ENCODE results near the gene PHTF2.

Gene PHTF2

GRCh38 chr7:77878500-77878899 is 79.9 kb downstream of the PHTF2 start:
- WGBS (ENCODE audit: extremely low coverage, insufficient coverage, insufficient read length): no CpG with 5 or more reads among the region's 1 CpG
- Histone ChIP-seq H3K27me3 (ENCODE audit: insufficient read depth, low read length) (no peaks in the 10 kb centered on the region), H2BK5ac (ENCODE audit: low read depth, low read length, poor library complexity) (no peak overlapping the region), H2BK12ac (ENCODE audit: low read length) (no peak overlapping the region), H4K12ac (ENCODE audit: low read depth, low read length) (no peak overlapping the region), H3K27ac (ENCODE audit: low read depth, low read length) (peak overlapping the region; percentile 54), H3K4ac (ENCODE audit: low read depth, low read length) (no peak overlapping the region), H2BK120ac (ENCODE audit: insufficient read depth, low read length, poor library complexity) (no peak overlapping the region), H3K79me2 (ENCODE audit: control insufficient read depth, insufficient read depth, low read length, poor library complexity) (no peaks in the 10 kb centered on the region), H4K91ac (ENCODE audit: low read depth, low read length) (no peak overlapping the region), H3K4me3 (ENCODE audit: low read depth, low read length) (no peak overlapping the region), H3K4me1 (ENCODE audit: control insufficient read depth in 1 of 2, insufficient read depth in 2 of 2, low read length in 2 of 2) (peaks cover 1 to 10% of the 10 kb centered on the region in 2 experiments), H3K23ac (ENCODE audit: low read length) (no peak overlapping the region), H2AFZ (ENCODE audit: insufficient read depth, low read length, poor library complexity) (no peak overlapping the region), H3K9me3 (ENCODE audit: insufficient read depth, low read depth, low read length) (no peaks in the 10 kb centered on the region), H3K18ac (ENCODE audit: low read length) (no peak overlapping the region), H3K36me3 (ENCODE audit: control insufficient read depth in 1 of 2, insufficient read depth in 2 of 2, low read length in 2 of 2) (no peaks in the 10 kb centered on the region), H3K14ac (ENCODE audit: low read length) (no peak overlapping the region), H3K79me1 (ENCODE audit: low read length) (peaks cover 11% of the 10 kb centered on the region), H4K8ac (ENCODE audit: low read depth, low read length) (no peak overlapping the region), H3K4me2 (ENCODE audit: low read length) (no peak overlapping the region), H3K9ac (ENCODE audit: low read length) (no peak overlapping the region), H2AK5ac (ENCODE audit: low read length) (no peak overlapping the region)
- no peak for DNase-seq

DNA sequence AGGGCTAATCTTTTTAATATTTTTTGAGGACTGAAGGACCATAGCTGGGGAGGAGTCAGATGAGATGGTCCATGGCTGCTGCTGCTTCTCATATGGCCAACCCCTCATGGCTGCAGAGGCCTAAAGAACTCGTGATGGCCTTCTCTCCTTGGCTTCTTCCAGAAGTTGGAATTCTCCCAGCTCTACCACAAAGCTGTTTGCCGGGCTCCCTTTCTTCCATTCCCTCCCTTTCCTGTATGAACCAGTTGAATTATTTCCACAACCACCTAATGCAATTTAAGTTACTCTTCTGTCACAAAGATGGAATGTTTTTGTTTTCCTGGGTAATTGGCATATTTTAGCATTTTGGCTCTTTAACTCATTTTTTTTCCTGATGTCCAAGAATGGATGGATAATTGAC is 80.7 kb downstream of the PHTF2 start:
- Histone ChIP-seq H4K8ac (ENCODE audit: low read depth, low read length) (no peak overlapping the region), H3K4me3 (ENCODE audit: low read depth, low read length) (no peak overlapping the region), H4K12ac (ENCODE audit: low read depth, low read length) (no peak overlapping the region), H2AK5ac (ENCODE audit: low read length) (peak overlapping the region; percentile 64), H2AFZ (ENCODE audit: insufficient read depth, low read length, poor library complexity) (no peak overlapping the region), H3K9me3 (ENCODE audit: insufficient read depth, low read depth, low read length) (no peaks in the 10 kb centered on the region), H3K4ac (ENCODE audit: low read depth, low read length) (no peak overlapping the region), H3K4me2 (ENCODE audit: low read length) (no peak overlapping the region), H2BK12ac (ENCODE audit: low read length) (peak overlapping the region; percentile 80), H3K23ac (ENCODE audit: low read length) (no peak overlapping the region), H3K79me2 (ENCODE audit: control insufficient read depth, insufficient read depth, low read length, poor library complexity) (no peaks in the 10 kb centered on the region), H3K4me1 (ENCODE audit: control insufficient read depth in 1 of 2, insufficient read depth in 2 of 2, low read length in 2 of 2) (peaks cover 0 to 8% of the 10 kb centered on the region in 2 experiments), H3K14ac (ENCODE audit: low read length) (peak overlapping the region; percentile 93), H2BK120ac (ENCODE audit: insufficient read depth, low read length, poor library complexity) (peak overlapping the region; percentile 58), H3K79me1 (ENCODE audit: low read length) (peaks cover 11% of the 10 kb centered on the region), H3K27ac (ENCODE audit: low read depth, low read length) (peak overlapping the region; percentile 42), H3K27me3 (ENCODE audit: insufficient read depth, low read length) (no peaks in the 10 kb centered on the region), H3K9ac (ENCODE audit: low read length) (no peak overlapping the region), H2BK5ac (ENCODE audit: low read depth, low read length, poor library complexity) (peak overlapping the region; percentile 39), H3K36me3 (ENCODE audit: control insufficient read depth in 1 of 2, insufficient read depth in 2 of 2, low read length in 2 of 2) (no peaks in the 10 kb centered on the region), H3K18ac (ENCODE audit: low read length) (peak overlapping the region; percentile 84), H4K91ac (ENCODE audit: low read depth, low read length) (peak overlapping the region; percentile 28)
- DNase-seq: no peak
- WGBS (ENCODE audit: extremely low coverage, insufficient coverage, insufficient read length): no CpG with 5 or more reads among the region's 2 CpGs

GRCh38 chr7:77881871-77882270 is 83.3 kb downstream of the PHTF2 start:
- no peaks in the 10 kb centered on the region for H3K9me3 ChIP-seq (ENCODE audit: insufficient read depth, low read depth, low read length)
- H4K12ac ChIP-seq (ENCODE audit: low read depth, low read length): no peak overlapping the region
- no peak overlapping the region for H2BK120ac ChIP-seq (ENCODE audit: insufficient read depth, low read length, poor library complexity)
- peaks cover 0 to 8% of the 10 kb centered on the region in 2 experiments for H3K4me1 ChIP-seq (ENCODE audit: control insufficient read depth in 1 of 2, insufficient read depth in 2 of 2, low read length in 2 of 2)
- no peaks in the 10 kb centered on the region for H3K27me3 ChIP-seq (ENCODE audit: insufficient read depth, low read length)
- no peak overlapping the region for H3K4me3 ChIP-seq (ENCODE audit: low read depth, low read length)
- no peak overlapping the region for H3K4me2 ChIP-seq (ENCODE audit: low read length)
- no peak overlapping the region for H2BK12ac ChIP-seq (ENCODE audit: low read length)
- no CpG with 5 or more reads among the region's 2 CpGs for WGBS (ENCODE audit: extremely low coverage, insufficient coverage, insufficient read length)
- H3K23ac ChIP-seq (ENCODE audit: low read length): no peak overlapping the region
- no peak overlapping the region for H3K27ac ChIP-seq (ENCODE audit: low read depth, low read length)
- no peaks in the 10 kb centered on the region for H3K36me3 ChIP-seq (ENCODE audit: control insufficient read depth in 1 of 2, insufficient read depth in 2 of 2, low read length in 2 of 2)
- H3K79me2 ChIP-seq (ENCODE audit: control insufficient read depth, insufficient read depth, low read length, poor library complexity): no peaks in the 10 kb centered on the region
- no peak overlapping the region for H2AK5ac ChIP-seq (ENCODE audit: low read length)
- H3K18ac ChIP-seq (ENCODE audit: low read length): no peak overlapping the region
- H2AFZ ChIP-seq (ENCODE audit: insufficient read depth, low read length, poor library complexity): no peak overlapping the region
- no peak overlapping the region for H3K4ac ChIP-seq (ENCODE audit: low read depth, low read length)
- H4K8ac ChIP-seq (ENCODE audit: low read depth, low read length): no peak overlapping the region
- peaks cover 11% of the 10 kb centered on the region for H3K79me1 ChIP-seq (ENCODE audit: low read length)
- H3K9ac ChIP-seq (ENCODE audit: low read length): no peak overlapping the region
- no peak overlapping the region for H4K91ac ChIP-seq (ENCODE audit: low read depth, low read length)
- no peak overlapping the region for H2BK5ac ChIP-seq (ENCODE audit: low read depth, low read length, poor library complexity)
- DNase-seq: no peak
- H3K14ac ChIP-seq (ENCODE audit: low read length): no peak overlapping the region

DNA sequence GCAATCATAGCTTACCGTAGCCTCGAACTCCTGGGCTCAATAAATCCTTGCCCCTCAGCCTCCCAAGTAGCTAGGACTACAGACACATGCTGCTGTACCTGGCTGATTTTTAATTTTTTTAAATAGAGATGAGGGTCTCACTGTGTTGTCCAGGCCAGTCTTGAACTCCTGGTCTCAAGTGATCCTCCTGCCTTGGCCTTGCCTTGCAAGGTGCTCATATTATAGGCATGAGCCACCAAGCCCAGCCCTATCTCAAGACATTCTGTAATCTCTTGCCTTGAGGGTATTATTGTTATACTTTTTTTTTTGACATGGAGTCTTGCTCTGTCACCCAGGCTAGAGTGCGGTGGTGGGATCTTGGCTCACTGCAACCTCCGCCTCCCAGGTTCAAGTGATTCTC is 86.6 kb downstream of the PHTF2 start:
- Histone ChIP-seq H4K91ac (ENCODE audit: low read depth, low read length) (no peak overlapping the region), H3K4me1 (ENCODE audit: control insufficient read depth in 1 of 2, insufficient read depth in 2 of 2, low read length in 2 of 2) (peaks cover 0 to 2% of the 10 kb centered on the region in 2 experiments), H3K27me3 (ENCODE audit: insufficient read depth, low read length) (no peaks in the 10 kb centered on the region), H3K9me3 (ENCODE audit: insufficient read depth, low read depth, low read length) (no peaks in the 10 kb centered on the region), H3K4ac (ENCODE audit: low read depth, low read length) (no peak overlapping the region), H2BK12ac (ENCODE audit: low read length) (no peak overlapping the region), H3K9ac (ENCODE audit: low read length) (no peak overlapping the region), H4K12ac (ENCODE audit: low read depth, low read length) (no peak overlapping the region), H2AFZ (ENCODE audit: insufficient read depth, low read length, poor library complexity) (no peak overlapping the region), H3K4me2 (ENCODE audit: low read length) (no peak overlapping the region), H3K23ac (ENCODE audit: low read length) (no peak overlapping the region), H3K79me1 (ENCODE audit: low read length) (peaks cover 3% of the 10 kb centered on the region), H2BK5ac (ENCODE audit: low read depth, low read length, poor library complexity) (no peak overlapping the region), H3K79me2 (ENCODE audit: control insufficient read depth, insufficient read depth, low read length, poor library complexity) (no peaks in the 10 kb centered on the region), H3K4me3 (ENCODE audit: low read depth, low read length) (no peak overlapping the region), H2BK120ac (ENCODE audit: insufficient read depth, low read length, poor library complexity) (no peak overlapping the region), H3K14ac (ENCODE audit: low read length) (no peak overlapping the region), H3K27ac (ENCODE audit: low read depth, low read length) (no peak overlapping the region), H2AK5ac (ENCODE audit: low read length) (no peak overlapping the region), H3K36me3 (ENCODE audit: control insufficient read depth in 1 of 2, insufficient read depth in 2 of 2, low read length in 2 of 2) (no peaks in the 10 kb centered on the region), H3K18ac (ENCODE audit: low read length) (no peak overlapping the region), H4K8ac (ENCODE audit: low read depth, low read length) (no peak overlapping the region)
- WGBS (ENCODE audit: extremely low coverage, insufficient coverage, insufficient read length): no CpG with 5 or more reads among the region's 4 CpGs
- DNase-seq: peak in 1 of 2 donors; percentile 28

All from trophoblast cell (in vitro differentiated cells and primary cell).